HCT116 (cell line): ENCODE measurements around the gene PALB2. TPM values are rescaled to one million over a fixed set of nuclear protein-coding genes. Genes with fewer than 3 reads are reported as not detected.

Experiments
- ATAC-seq: fragments of 200-7000 bp; cut with Tn5 transposase; 2 replicates; pipeline ENCODE4 v1.9.1; 2020; ENCODE audit warnings: mild to moderate bottlenecking, moderate library complexity
- BruUV-seq: library from RNA; stranded (reverse); fragments of 400-500 nt; replicated peaks from 2 replicates; lab custom pipeline; 2021; lab: Mats Ljungman, UMichigan
- CTCF ChIA-PET: fragments of 300-600 bp; sonication (Branson Sonifier 250); formaldehyde crosslinking; loops from one replicate; lab custom pipeline; 2021; ENCODE audit warnings: antibody characterized with exemption; lab: Charles Lee
- POLR2A ChIA-PET: fragments of 300-600, 350-600 bp; sonication (Branson Sonifier 250); formaldehyde crosslinking; loops from one replicate; lab custom pipeline; 2021; ENCODE audit warnings: antibody characterized with exemption; lab: Charles Lee
- RAD21 ChIA-PET, 2 experiments: fragments of 300-600 bp; sonication (Branson Sonifier 250); formaldehyde crosslinking; loops; one replicate each; lab custom pipeline; 2023; ENCODE audit warnings: low total read pairs in 2 of 2; ENCODE audit not compliant: uncharacterized antibody in 2 of 2, unreplicated experiment in 2 of 2, low non-redundant PET in 1 of 2; lab: Charles Lee
- DNase-seq: peaks from one replicate; pipeline ENCODE4 v3.0.0-alpha.2; 2010; ENCODE audit warnings: low read depth, low spot score
- H2AFZ ChIP-seq: fragments of 200-600 bp; shearing (Covaris generic), sonication (generic); 2 replicates; pipeline ENCODE4 v1.6.1; 2017; ENCODE audit warnings: low read depth, mixed run types, mixed read lengths, antibody characterized with exemption, low read length; ENCODE audit not compliant: poor library complexity, severe bottlenecking
- H3K27ac ChIP-seq: 2 replicates; pipeline ENCODE4 v1.5.1; 2012; ENCODE audit warnings: low read depth, low read length
- H3K27me3 ChIP-seq: fragments of 200-600 bp; sonication (generic); 2 replicates; pipeline ENCODE4 v1.6.1; 2016; ENCODE audit warnings: mixed run types, low read length, mixed read lengths; ENCODE audit not compliant: insufficient read depth
- H3K36me3 ChIP-seq, 2 experiments: fragments of 200-500 bp in 1 of 2; fragments of 200-600 bp in 1 of 2; sonication (Bioruptor generic) in 1 of 2; sonication (generic) in 1 of 2; 2 replicates each; pipeline versions ENCODE4 v1.5.1 to v1.6.1; 2014 to 2016; ENCODE audit warnings: low read length in 2 of 2, inconsistent platforms in 1 of 2, mixed read lengths in 1 of 2, mixed run types in 1 of 2; ENCODE audit not compliant: insufficient read depth in 2 of 2, control insufficient read depth in 1 of 2
- H3K4me1 ChIP-seq, 2 experiments: fragments of 200-600 bp in 1 of 2; sonication (generic) in 1 of 2; 2 replicates each; pipeline versions ENCODE4 v1.5.1 to v1.6.1; 2012 to 2017; ENCODE audit warnings: low read length in 2 of 2, inconsistent platforms in 1 of 2, mild to moderate bottlenecking in 1 of 2, mixed read lengths in 1 of 2, mixed run types in 1 of 2, moderate library complexity in 1 of 2; ENCODE audit not compliant: insufficient read depth in 2 of 2, control insufficient read depth in 1 of 2
- H3K4me2 ChIP-seq: fragments of 200-600 bp; sonication (generic); 2 replicates; pipeline ENCODE4 v1.6.1; 2017; ENCODE audit warnings: mixed run types, low read length, mixed read lengths
- H3K4me3 ChIP-seq, 2 experiments: fragments of 200-600 bp in 1 of 2; sonication (generic) in 1 of 2; replicated peaks in 1 of 2; 2 replicates each; pipeline ENCODE4 v1.5.1; 2011 to 2016; ENCODE audit warnings: low read length in 2 of 2, control low read depth in 1 of 2, low read depth in 1 of 2, mild to moderate bottlenecking in 1 of 2, mixed read lengths in 1 of 2, mixed run types in 1 of 2
- H3K79me2 ChIP-seq: fragments of 200-600 bp; sonication (generic); 2 replicates; pipeline ENCODE4 v1.6.1; 2017; ENCODE audit warnings: mild to moderate bottlenecking, mixed run types, low read length, moderate library complexity, mixed read lengths; ENCODE audit not compliant: insufficient read depth
- H3K9ac ChIP-seq: fragments of 200-600 bp; sonication (generic); 2 replicates; pipeline ENCODE4 v1.6.1; 2016; ENCODE audit warnings: low read length, mixed read lengths
- H3K9me2 ChIP-seq: fragments of 200-600 bp; sonication (generic), shearing (Covaris generic); 2 replicates; pipeline ENCODE4 v1.6.1; 2017; ENCODE audit warnings: mixed run types, mild to moderate bottlenecking, moderate library complexity; ENCODE audit not compliant: insufficient read depth
- H3K9me3 ChIP-seq, 2 experiments: fragments of 200-500 bp in 1 of 2; fragments of 200-600 bp in 1 of 2; sonication (Bioruptor generic) in 1 of 2; sonication (generic) in 1 of 2; 2 replicates each; pipeline ENCODE4 v1.6.1; 2014 to 2017; ENCODE audit warnings: low read length in 2 of 2, mixed read lengths in 2 of 2, inconsistent platforms in 1 of 2, low read depth in 1 of 2, mild to moderate bottlenecking in 1 of 2, mixed run types in 1 of 2, moderate library complexity in 1 of 2; ENCODE audit not compliant: control insufficient read depth in 1 of 2, insufficient read depth in 1 of 2
- H4K20me1 ChIP-seq: fragments of 200-600 bp; sonication (generic), shearing (Covaris generic); 2 replicates; pipeline ENCODE4 v1.6.1; 2017; ENCODE audit warnings: mixed run types, mild to moderate bottlenecking, moderate library complexity; ENCODE audit not compliant: insufficient read depth
- ATF3 ChIP-seq: IDR thresholded peaks from 2 replicates; pipeline ENCODE4 v1.6.1; 2012
- EZH2 ChIP-seq: fragments of 200-600 bp; sonication (generic); IDR thresholded peaks from 2 replicates; pipeline ENCODE4 v1.6.1; 2017; ENCODE audit warnings: antibody characterized with exemption, mixed run types
- EZH2phosphoT487 ChIP-seq: fragments of 200-600 bp; IDR thresholded peaks from 2 replicates; pipeline ENCODE4 v1.6.1; 2018; ENCODE audit warnings: antibody characterized with exemption, borderline replicate concordance
- FOSL1 ChIP-seq: IDR thresholded peaks from 2 replicates; pipeline ENCODE4 v1.6.1; 2012; ENCODE audit warnings: low read depth
- MAX ChIP-seq: IDR thresholded peaks from 2 replicates; pipeline ENCODE4 v1.6.1; 2012
- POLR2AphosphoS5 ChIP-seq: IDR thresholded peaks from 2 replicates; pipeline ENCODE4 v1.6.1; 2011; ENCODE audit warnings: mild to moderate bottlenecking, low read depth, low read length, moderate library complexity
- REST ChIP-seq: IDR thresholded peaks from 2 replicates; pipeline ENCODE4 v1.6.1; 2012; ENCODE audit warnings: low read depth
- SIN3A ChIP-seq: IDR thresholded peaks from 2 replicates; pipeline ENCODE4 v1.6.1; 2012; ENCODE audit warnings: low read depth
- SP1 ChIP-seq: IDR thresholded peaks from 2 replicates; pipeline ENCODE4 v1.6.1; 2012; ENCODE audit warnings: low read depth
- ZFX ChIP-seq: fragments of 450-650 bp; IDR thresholded peaks from 2 replicates; pipeline ENCODE4 v1.6.1; 2017
- ZNF274 ChIP-seq: fragments of 200-500 bp; sonication (Bioruptor generic); IDR thresholded peaks from 2 replicates; pipeline ENCODE4 v1.6.1; 2014; ENCODE audit warnings: mild to moderate bottlenecking, low read depth, low read length, inconsistent platforms
- intact Hi-C: fragments of 100-400 bp; cut with micrococcal nuclease; formaldehyde crosslinking; loops from 2 replicates; pipeline ENCODE4 v1.10.0; 2022
- total RNA-seq: library from RNA; stranded (reverse); gene quantifications from one replicate; pipeline ENCODE4 v1.2.1, GENCODE V29; 2021; ENCODE audit not compliant: unreplicated experiment

PALB2 gene
- total RNA-seq, 1 experiment from 2014 or later = 15.6 TPM

GRCh38 chr16:23566724-23567123, 74.4 kb downstream of the PALB2 start:
- Histone ChIP-seq H4K20me1 (no peaks in the 10 kb centered on the region), H2AFZ (no peak overlapping the region), H3K27ac (no peak overlapping the region), H3K36me3 (peaks cover 68 to 80% of the 10 kb centered on the region in 2 experiments), H3K9me3 (no peaks in the 10 kb centered on the region), H3K27me3 (no peaks in the 10 kb centered on the region), H3K4me2 (no peak overlapping the region), H3K9me2 (no peaks in the 10 kb centered on the region), H3K9ac (no peak overlapping the region), H3K4me3 (no peak overlapping the region), H3K79me2 (peaks cover 29% of the 10 kb centered on the region; the same call in 1 of the 2 replicates), H3K4me1 (no peaks in the 10 kb centered on the region)
- no peak for DNase-seq
- BruUV-seq = no TSS peak
- ChIA-PET POLR2A (no interaction called here), CTCF (no interaction called here), RAD21 (no interaction called here)
- intact Hi-C loops = no loop called here
- no peak for ATAC-seq
- no peak for TF ChIP-seq EZH2
- TF ChIP-seq FOSL1 = no peak
- TF ChIP-seq SP1 = no peak
- no peak for TF ChIP-seq ATF3
- no peak for TF ChIP-seq REST
- no peak for TF ChIP-seq ZFX
- no peak for TF ChIP-seq POLR2AphosphoS5
- no peak for TF ChIP-seq MAX
- no peak for TF ChIP-seq SIN3A
- TF ChIP-seq EZH2phosphoT487 = no peak
- no peak for TF ChIP-seq ZNF274
